ENCODE results near the gene SPATA32.
"Not testable (repeated sequence)": the region's sequence is repeated elsewhere in the genome, so short reads cannot be mapped to it uniquely, and the experiment has no call there.

GRCh38 chr17:45253237-45253636, 8.7 kb downstream of the SPATA32 start:
- TF ChIP-seq MAFK (IDR thresholded peaks at IDR 0.05; ENCODE audit: partially characterized antibody); POLR2A (IDR thresholded peaks at IDR 0.05; ENCODE audit: low read length); MYC (IDR thresholded peaks at IDR 0.05; ENCODE audit: borderline replicate concordance, low read length); JUN (IDR thresholded peaks at IDR 0.05); HDAC2 (IDR thresholded peaks at IDR 0.05); SMC3 (IDR thresholded peaks at IDR 0.05): not testable (repeated sequence)
- TF ChIP-seq, protein P1, sequence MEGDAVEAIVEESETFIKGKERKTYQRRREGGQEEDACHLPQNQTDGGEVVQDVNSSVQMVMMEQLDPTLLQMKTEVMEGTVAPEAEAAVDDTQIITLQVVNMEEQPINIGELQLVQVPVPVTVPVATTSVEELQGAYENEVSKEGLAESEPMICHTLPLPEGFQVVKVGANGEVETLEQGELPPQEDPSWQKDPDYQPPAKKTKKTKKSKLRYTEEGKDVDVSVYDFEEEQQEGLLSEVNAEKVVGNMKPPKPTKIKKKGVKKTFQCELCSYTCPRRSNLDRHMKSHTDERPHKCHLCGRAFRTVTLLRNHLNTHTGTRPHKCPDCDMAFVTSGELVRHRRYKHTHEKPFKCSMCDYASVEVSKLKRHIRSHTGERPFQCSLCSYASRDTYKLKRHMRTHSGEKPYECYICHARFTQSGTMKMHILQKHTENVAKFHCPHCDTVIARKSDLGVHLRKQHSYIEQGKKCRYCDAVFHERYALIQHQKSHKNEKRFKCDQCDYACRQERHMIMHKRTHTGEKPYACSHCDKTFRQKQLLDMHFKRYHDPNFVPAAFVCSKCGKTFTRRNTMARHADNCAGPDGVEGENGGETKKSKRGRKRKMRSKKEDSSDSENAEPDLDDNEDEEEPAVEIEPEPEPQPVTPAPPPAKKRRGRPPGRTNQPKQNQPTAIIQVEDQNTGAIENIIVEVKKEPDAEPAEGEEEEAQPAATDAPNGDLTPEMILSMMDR (IDR thresholded peaks at IDR 0.05): not testable (repeated sequence)
